Fibroblast of the aortic adventitia (primary cell): ENCODE results near the gene RRP15. TPM values are rescaled to one million over a fixed set of nuclear protein-coding genes. Genes with fewer than 3 reads are reported as not detected.

Source experiments
- DNase-seq: peaks from one replicate; pipeline ENCODE4 v3.0.0-alpha.2; 2010; ENCODE audit warnings: low read depth
- H3K4me3 ChIP-seq: 2 replicates; pipeline ENCODE4 v1.5.1; 2011; ENCODE audit warnings: low read depth, mild to moderate bottlenecking, control low read depth, low read length, moderate library complexity
- CTCF ChIP-seq: IDR thresholded peaks from 2 replicates; pipeline ENCODE4 v1.5.1; 2011; ENCODE audit warnings: mild to moderate bottlenecking, low read length, control low read depth, inconsistent platforms; ENCODE audit not compliant: insufficient read depth
- total RNA-seq: library from RNA; depleted of rRNA; stranded (reverse); fragments of >200 nt; gene quantifications from 2 replicates; pipeline ENCODE4 v1.2.3, GENCODE V29; 2012; ENCODE audit warnings: low replicate concordance

RRP15 gene
- 10.0 and 20.4 TPM in 2 replicates for total RNA-seq

DNA sequence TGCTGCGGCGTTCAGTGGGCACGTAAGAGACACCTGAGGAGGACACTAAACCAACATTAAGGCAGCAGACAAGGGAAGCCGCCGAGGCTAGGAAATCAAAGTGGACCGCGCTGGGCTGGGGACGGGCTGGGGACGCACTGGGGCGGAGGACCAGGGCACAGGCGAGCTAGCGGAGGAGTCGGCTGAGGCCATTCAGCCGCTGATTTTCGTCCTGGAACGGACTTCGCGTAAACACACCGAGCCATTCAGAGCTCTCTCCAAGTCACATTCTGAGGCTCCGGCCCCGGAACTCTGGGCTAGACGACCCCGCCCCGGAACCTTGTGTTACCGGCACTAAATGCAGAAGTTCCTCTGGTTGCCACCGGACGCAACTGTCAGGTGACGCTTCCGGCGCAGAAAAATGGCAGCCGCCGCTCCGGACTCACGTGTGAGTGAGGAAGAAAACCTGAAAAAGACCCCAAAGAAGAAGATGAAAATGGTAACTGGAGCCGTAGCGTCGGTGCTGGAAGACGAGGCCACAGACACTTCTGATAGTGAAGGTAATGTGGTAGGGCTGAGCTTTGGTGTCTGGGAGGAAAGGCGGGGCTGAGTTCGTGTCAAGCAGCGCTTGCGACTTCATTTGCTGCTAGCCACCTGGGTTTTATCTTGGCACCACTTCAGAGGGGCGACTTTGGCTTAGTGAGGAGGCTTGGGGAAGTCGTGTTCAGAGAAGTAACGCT, at the start of gene RRP15:
Gene RRP15, plus strand, starts transcription at position 377 of the 719 bp plus-strand sequence. Its CDS starts 24 bp downstream, at position 401.
- TF ChIP-seq CTCF, result no peak
- peak within 1 kb of the TSS; percentile 77 for H3K4me3 ChIP-seq
- DNase-seq, result peak; percentile 93

DNA sequence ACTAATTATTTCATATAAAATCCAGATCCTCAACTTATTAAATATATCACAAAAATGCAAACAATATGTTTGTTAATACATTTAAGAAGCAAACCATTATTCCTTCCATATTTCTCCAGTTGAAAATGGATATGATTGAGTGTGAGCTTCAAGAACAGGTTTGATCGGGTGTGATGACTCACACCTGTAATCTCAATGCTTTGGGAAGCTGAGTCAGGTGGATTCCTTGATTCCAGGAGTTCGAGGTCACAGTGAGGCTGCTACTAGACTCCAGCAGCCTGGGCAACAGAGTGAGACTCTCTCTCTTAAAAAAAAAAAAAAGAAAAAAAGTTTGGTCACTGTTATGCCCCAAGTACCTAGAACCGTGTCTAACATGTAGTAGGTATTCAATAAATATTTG, 42.9 kb upstream of the RRP15 start:
- TF ChIP-seq CTCF, result no peak
- DNase-seq, result no peak
- no peak overlapping the region for H3K4me3 ChIP-seq

DNA sequence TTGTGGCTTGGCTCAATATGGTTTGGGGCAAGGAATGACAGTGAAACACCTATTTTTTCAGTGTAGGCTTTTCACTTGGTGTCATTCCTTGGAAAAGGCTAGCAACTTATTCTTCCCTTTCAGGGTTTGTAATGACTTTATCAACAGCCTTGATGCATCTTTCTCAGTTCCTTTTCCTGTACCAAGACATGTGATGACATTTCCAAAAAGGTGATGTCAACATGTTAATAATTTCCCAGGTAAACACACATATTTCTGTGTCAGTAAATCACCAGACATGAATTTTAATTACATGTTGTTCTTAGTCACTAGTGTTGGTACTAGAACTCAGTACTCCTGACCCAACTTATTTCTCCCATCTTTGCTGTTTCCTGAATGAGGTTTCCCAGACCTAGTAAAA, 37.8 kb upstream of the RRP15 start:
- H3K4me3 ChIP-seq, result no peak overlapping the region
- TF ChIP-seq CTCF, result no peak
- DNase-seq, result no peak

DNA sequence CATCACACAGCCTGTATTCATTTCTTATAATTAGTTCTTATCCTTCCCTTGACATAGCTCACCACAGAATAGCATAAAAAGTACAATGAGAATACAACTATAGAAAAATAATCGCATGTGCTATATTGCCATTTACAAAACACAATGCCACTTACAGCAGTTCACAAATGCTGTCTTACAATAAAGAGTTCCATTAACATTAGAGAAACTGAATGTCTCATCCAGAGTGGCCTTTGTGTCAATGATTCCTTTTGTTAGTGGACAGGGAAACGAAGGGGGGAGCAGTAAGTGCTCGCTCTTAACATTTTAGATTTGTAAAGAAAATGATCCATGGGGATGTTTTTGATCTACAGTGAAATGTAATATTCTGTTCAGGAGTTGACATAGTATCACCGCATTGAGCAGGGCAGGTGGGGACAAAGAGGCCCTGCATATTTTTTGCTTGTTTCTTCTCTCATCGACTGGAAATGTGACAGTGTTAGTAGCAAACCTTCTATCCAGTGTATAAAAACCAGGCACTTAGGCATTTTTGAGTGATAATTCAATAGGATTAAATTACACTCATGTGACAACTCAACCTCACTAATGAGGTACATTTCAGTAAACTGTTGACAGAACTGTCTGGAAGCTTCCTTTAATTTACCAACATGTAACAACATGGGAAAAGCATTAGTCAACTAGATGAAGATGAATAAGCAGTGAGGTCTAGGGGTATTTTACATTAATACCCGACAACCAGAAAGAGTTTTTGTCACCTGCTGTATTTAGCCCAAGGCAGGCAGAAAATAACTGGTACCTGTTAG, 35.6 kb upstream of the RRP15 start:
- DNase-seq, result no peak
- no peak for TF ChIP-seq CTCF
- H3K4me3 ChIP-seq, result no peak overlapping the region

DNA sequence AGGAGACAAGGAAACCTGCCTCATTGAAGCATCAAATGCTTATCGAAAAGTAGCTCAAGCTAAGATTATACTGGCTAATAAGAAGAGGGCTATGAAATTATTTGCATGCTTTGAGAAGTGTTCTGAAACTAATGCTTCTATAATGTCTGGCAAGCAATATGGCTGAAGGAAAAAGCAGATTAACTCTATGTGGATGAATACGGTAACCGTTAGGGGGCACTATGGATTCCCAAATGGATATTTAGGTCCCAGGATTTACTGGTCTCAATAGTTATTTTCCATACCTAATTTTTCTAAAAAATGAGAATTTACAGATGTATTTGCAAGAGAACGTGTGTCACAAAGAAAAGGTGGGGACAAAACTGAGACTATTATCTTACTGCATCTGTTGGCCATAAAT, 34.6 kb upstream of the RRP15 start:
- no peak overlapping the region for H3K4me3 ChIP-seq
- peak; percentile 13 for TF ChIP-seq CTCF
- peak; percentile 2 for DNase-seq

DNA sequence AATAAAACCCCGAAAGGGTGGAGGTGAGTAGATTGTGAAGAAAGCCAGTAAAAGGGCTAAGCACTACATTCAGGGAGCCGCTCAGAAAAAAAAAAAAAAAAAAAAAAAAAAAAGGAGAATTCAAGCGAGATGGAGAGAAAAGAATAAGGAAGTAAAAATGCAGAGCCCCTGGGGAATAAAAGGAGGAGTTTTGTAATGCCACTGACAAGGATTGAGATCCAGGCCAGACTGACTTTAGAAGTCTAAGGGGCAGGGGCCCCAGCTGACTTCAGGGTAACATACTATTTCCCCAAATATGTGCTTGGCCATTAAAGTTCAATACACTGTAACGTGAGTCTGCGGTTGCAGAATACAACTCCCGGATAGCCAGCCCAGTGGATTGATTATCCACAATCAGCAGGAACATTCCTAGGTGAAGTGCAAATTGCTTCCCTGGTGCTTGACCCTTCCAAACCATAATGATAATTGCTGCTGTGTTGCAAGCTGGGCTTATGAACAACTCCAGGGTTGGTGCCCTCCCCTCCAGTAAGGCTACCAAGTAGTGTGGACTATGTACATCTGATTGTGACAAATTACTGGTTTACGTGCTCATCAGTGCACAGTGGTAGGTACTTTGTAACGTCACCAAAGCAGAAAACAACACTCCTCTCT, 30.7 kb upstream of the RRP15 start:
- no peak for DNase-seq
- TF ChIP-seq CTCF, result no peak
- no peak overlapping the region for H3K4me3 ChIP-seq
